Testis (tissue), 3 donors: Measurements from ENCODE around the gene CSTF2. TPM values are rescaled to one million over a fixed set of nuclear protein-coding genes. Genes with fewer than 3 reads are reported as not detected.
A peak's percentile ranks its signal among the peaks of the same experiment; 100 is the strongest.
"Not testable (repeated sequence)": the region's sequence is repeated elsewhere in the genome, so short reads cannot be mapped to it uniquely, and the experiment has no call there.

Experiments used
- DNase-seq: peaks from one replicate; pipeline ENCODE4 v3.0.0-alpha.2; 2019
- H3K27ac ChIP-seq, 2 donors: fragments of 200-600 bp; sonication (generic); one replicate each; pipeline ENCODE4 v1.5.1; 2019
- H3K27me3 ChIP-seq: fragments of 200-600 bp; sonication (generic); one replicate; pipeline ENCODE4 v1.5.1; 2019
- H3K36me3 ChIP-seq: fragments of 200-600 bp; sonication (generic); one replicate; pipeline ENCODE4 v1.5.1; 2017; ENCODE audit warnings: low read depth; ENCODE audit errors: missing control alignments
- H3K4me1 ChIP-seq: fragments of 200-600 bp; sonication (generic); one replicate; pipeline ENCODE4 v1.5.1; 2019
- H3K4me3 ChIP-seq, 2 donors: fragments of 200-600 bp; sonication (generic); one replicate each; pipeline ENCODE4 v1.5.1; 2017 to 2019
- H3K9me3 ChIP-seq: fragments of 200-600 bp; sonication (generic); one replicate; pipeline ENCODE4 v1.5.1; 2017
- POLR2A ChIP-seq: fragments of 450-650 bp; IDR thresholded peaks from one replicate; pipeline ENCODE4 v1.6.1; 2017; ENCODE audit warnings: antibody characterized with exemption, mild to moderate bottlenecking, moderate library complexity
- WGBS, 2 donors: methylation state at CpG; one replicate each; pipeline ENCODE4 v1.1.5; 2018; 5-methylcytosine and 5-hydroxymethylcytosine counted together
- intact Hi-C: fragments of 100-400 bp; cut with DNase I; formaldehyde crosslinking; loops from one replicate; pipeline ENCODE4 v1.15.1; 2023; ENCODE audit warnings: low total_unique reads
- polyA plus RNA-seq: library from polyadenylated mRNA; stranded (reverse); fragments of 350-450 nt; fragmentation: Illumina TruSeq; extraction: RNeasy Lipid Tissue Mini Kit (QIAGEN cat#74804); gene quantifications from one replicate; pipeline ENCODE4 v1.2.3, GENCODE V29; 2014; ENCODE audit warnings: low read depth, low replicate concordance; ENCODE audit not compliant: insufficient read depth
- total RNA-seq, 2 donors: library from RNA; depleted of rRNA; stranded (reverse); fragments of >200 nt; gene quantifications; one replicate each; pipeline ENCODE4 v1.2.3, GENCODE V29; 2016
- TF ChIP-seq, protein P1 (sequence below), 3 experiments: fragments of 450-650 bp in 2 of 3; fragments of 200-600 bp in 1 of 3; sonication (generic) in 1 of 3; IDR thresholded peaks; one replicate each; pipeline ENCODE4 v1.5.1; 2016 to 2019; ENCODE audit warnings: antibody characterized with exemption in 3 of 3, mild to moderate bottlenecking in 2 of 3, moderate library complexity in 1 of 3

Gene CSTF2
- total and polyA plus RNA-seq, 3 donors from 2014 or later = 33.2 to 44.4 (median 42.2) TPM

DNA sequence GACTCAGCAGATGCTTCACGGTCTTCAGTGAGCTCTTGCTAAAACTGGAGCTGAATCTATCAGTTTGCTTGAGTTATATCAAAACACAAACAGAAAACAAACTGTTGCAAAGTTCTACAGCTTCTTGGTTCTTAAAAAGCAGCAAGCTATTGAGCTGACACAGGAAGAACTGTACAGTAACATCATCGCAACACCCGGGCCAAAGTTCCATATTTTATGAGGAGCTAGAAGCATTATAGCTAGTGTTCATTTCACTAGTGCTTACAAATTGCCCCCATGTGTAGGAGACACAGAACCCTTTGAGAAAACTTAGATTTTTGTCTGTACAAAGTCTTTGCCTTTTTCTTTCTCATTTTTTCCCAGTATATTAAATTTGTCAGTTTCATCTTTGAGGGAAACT, 17.3 kb upstream of the CSTF2 start:
- no peaks in the 10 kb centered on the region for H3K36me3 ChIP-seq
- WGBS, 2 donors = 79 to 82% methylated on average over 3 of the region's 3 CpGs
- no peak overlapping the region for H3K27ac ChIP-seq
- H3K4me3 ChIP-seq = no peak overlapping the region
- TF ChIP-seq, protein P1, sequence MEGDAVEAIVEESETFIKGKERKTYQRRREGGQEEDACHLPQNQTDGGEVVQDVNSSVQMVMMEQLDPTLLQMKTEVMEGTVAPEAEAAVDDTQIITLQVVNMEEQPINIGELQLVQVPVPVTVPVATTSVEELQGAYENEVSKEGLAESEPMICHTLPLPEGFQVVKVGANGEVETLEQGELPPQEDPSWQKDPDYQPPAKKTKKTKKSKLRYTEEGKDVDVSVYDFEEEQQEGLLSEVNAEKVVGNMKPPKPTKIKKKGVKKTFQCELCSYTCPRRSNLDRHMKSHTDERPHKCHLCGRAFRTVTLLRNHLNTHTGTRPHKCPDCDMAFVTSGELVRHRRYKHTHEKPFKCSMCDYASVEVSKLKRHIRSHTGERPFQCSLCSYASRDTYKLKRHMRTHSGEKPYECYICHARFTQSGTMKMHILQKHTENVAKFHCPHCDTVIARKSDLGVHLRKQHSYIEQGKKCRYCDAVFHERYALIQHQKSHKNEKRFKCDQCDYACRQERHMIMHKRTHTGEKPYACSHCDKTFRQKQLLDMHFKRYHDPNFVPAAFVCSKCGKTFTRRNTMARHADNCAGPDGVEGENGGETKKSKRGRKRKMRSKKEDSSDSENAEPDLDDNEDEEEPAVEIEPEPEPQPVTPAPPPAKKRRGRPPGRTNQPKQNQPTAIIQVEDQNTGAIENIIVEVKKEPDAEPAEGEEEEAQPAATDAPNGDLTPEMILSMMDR (IDR thresholded peaks at IDR 0.05) = no peak
- TF ChIP-seq POLR2A = no peak
- intact Hi-C loops = no loop called here
- H3K9me3 ChIP-seq = no peaks in the 10 kb centered on the region
- H3K27me3 ChIP-seq = no peaks in the 10 kb centered on the region
- no peak for DNase-seq
- no peaks in the 10 kb centered on the region for H3K4me1 ChIP-seq

GRCh38 chrX:100804780-100805179, 15.4 kb upstream of the CSTF2 start:
- Histone ChIP-seq H3K27ac (no peak overlapping the region), H3K36me3 (no peaks in the 10 kb centered on the region), H3K4me1 (no peaks in the 10 kb centered on the region), H3K4me3 (no peak overlapping the region), H3K9me3 (no peaks in the 10 kb centered on the region), H3K27me3 (no peaks in the 10 kb centered on the region)
- intact Hi-C loops = no loop called here
- TF ChIP-seq POLR2A = no peak
- TF ChIP-seq, protein P1 (IDR thresholded peaks at IDR 0.05) = no peak
- 71 to 85% methylated on average over 1 of the region's 1 CpG for WGBS, 2 donors
- no peak for DNase-seq

- H3K27ac ChIP-seq, H3K27me3 ChIP-seq, H3K4me1 ChIP-seq, H3K36me3 ChIP-seq, DNase-seq, intact Hi-C loops, H3K9me3 ChIP-seq, H3K4me3 ChIP-seq: not testable (repeated sequence)
- WGBS, 2 donors = 88 to 95% methylated on average over 6 to 7 of the region's 7 CpGs
Observed at GRCh38 chrX:100808265-100808664, 11.9 kb upstream of the CSTF2 start.

GRCh38 chrX:100812216-100813158, 7.7 kb upstream of the CSTF2 start:
- TF ChIP-seq, protein P1 (IDR thresholded peaks at IDR 0.05) = no peak
- TF ChIP-seq POLR2A = no peak
- Histone ChIP-seq H3K27ac (no peak overlapping the region), H3K4me3 (no peak overlapping the region), H3K27me3 (no peaks in the 10 kb centered on the region), H3K36me3 (no peaks in the 10 kb centered on the region), H3K9me3 (no peaks in the 10 kb centered on the region), H3K4me1 (no peaks in the 10 kb centered on the region)
- intact Hi-C loops = no loop called here
- 20 to 31% methylated on average over 1 to 11 of the region's 12 CpGs for WGBS, 2 donors
- DNase-seq = peak; percentile 67

DNA sequence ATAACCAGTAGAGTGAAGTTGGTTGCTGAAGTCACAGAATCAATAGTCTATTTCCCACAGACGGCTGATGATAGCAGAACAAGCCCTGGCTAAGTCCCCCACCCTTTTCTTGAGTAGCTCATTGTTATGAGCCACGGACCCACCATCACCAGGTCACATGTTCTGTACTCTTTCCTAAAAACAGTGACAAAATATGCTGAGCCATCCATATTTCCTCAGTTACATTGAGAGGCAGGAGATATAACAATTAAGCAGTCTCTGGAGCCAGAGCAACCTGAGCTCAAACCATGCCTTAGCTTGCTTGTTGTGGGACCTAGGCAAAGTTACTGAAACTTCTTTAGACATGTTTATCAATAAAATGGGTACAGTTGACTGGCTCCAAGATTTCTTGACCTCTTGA, 2.9 kb upstream of the CSTF2 start:
- TF ChIP-seq POLR2A = no peak
- TF ChIP-seq, protein P1 (IDR thresholded peaks at IDR 0.05) = no peak
- WGBS, 2 donors = 80 to 81% methylated on average over 2 of the region's 2 CpGs
- intact Hi-C loops = no loop called here
- no peaks in the 10 kb centered on the region for H3K36me3 ChIP-seq
- H3K4me1 ChIP-seq = no peaks in the 10 kb centered on the region
- H3K27ac ChIP-seq = no peak overlapping the region
- H3K4me3 ChIP-seq = no peak overlapping the region
- no peak for DNase-seq
- H3K9me3 ChIP-seq = no peaks in the 10 kb centered on the region
- no peaks in the 10 kb centered on the region for H3K27me3 ChIP-seq
